Measurements from ENCODE around the gene HOXA7.

The HOXA7 gene

DNA sequence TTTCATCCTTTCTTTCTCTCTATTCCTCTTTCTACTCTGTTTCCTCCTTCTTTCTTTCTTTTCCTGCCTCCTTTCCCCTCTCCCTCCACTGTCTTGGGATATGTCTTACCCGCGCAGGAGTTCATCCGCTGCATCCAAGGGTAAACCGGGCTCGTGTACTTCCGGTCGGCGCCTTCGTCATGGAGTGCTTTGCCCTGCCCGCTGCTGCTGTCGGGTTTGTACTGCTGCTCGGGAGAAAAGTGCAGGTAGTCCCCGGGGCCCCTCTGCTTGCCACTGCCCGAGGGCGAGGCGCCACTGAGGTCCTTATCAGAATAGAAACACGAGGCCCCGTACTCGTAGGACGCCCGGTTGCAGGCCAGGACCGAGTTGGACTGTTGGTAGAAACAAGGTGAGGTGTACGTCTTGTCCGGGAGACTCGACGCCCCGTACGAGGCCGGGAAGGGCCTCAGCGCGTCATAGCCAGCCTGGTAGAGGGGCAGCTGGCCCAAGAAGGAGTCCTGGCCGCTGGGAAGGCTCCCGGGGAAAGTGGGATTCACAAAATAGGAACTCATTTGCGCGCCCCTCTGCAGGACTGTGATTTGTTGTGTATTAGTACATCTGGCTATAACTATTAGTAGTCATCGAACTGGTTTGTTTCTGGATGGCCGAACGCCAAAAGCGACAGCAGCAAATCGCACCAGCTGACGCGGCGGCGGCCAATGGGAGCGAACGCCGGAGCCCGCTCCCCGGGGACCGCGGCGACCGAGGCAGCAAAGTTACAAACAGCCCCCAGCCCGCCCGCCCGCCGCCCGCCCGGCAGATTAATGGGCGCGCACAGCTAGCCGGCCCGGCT is 9.1 kb downstream of the HOXA7 start, which contains the start of gene HOXA6:
Gene HOXA6 (minus strand): TSS at position 576 of the 832 bp plus-strand sequence. CDS start 25 bp downstream, at position 551.
- DNase-seq (ENCODE audit: low read depth): no peak

DNA sequence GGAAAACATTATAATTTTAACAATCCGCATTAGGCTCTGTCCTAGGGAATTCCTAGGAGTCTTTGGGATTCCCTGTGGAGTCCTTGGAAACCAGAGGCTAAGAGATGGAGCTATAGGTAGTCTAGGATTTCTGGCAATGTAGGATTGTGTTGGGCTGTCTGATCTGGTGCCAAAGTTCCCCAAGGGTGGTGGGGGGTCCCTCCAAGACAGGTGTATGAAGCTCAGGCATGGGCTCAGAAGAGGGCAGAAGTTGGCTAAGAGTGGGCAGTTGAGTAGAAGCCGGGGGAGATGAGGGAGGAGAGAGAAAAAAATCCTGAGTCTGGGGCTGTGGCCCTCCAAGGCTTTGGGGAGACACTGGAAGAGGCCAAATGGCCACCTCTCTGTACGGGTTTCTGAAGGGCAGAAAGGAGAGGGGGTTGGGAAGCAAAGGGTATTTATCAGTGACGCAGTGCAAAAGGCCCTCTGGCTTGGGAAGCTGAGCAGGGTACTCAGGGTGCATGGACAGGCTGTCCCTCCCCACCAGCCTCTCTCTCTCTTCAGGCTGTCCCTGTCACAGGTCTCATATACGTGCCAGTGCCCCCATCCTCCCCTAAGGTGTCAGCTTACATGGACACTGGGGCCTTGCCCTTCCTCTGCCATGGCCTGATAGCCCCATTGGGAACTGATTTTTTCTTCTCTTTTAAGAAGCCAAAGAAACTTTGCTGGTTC is 9.8 kb downstream of the HOXA7 start:
- DNase-seq (ENCODE audit: low read depth): no peak

DNA sequence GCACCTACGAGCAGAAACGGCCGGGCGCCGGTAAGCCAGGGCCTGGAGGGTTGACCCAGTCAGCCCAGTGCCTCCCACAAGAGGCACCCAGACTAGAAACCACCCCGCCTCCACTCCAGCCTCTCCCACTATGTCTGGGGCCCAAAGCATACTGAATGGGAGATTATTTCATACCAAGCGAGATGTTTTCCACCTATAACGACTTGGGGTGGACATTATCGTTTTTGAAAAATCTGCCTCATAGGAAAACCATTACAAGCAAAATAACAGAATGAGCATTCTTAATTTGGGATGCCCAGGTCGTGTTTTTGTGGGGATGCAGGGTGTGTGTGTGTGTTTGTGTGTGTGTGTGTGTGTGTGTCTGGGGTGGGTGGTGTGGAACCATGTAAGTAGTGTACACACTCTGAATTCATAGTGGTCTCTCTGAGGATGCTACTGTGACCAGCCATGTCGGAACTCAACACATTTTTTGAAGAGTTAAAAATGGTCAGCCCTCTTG is 10.5 kb downstream of the HOXA7 start:
- no peak for DNase-seq (ENCODE audit: low read depth)

DNA sequence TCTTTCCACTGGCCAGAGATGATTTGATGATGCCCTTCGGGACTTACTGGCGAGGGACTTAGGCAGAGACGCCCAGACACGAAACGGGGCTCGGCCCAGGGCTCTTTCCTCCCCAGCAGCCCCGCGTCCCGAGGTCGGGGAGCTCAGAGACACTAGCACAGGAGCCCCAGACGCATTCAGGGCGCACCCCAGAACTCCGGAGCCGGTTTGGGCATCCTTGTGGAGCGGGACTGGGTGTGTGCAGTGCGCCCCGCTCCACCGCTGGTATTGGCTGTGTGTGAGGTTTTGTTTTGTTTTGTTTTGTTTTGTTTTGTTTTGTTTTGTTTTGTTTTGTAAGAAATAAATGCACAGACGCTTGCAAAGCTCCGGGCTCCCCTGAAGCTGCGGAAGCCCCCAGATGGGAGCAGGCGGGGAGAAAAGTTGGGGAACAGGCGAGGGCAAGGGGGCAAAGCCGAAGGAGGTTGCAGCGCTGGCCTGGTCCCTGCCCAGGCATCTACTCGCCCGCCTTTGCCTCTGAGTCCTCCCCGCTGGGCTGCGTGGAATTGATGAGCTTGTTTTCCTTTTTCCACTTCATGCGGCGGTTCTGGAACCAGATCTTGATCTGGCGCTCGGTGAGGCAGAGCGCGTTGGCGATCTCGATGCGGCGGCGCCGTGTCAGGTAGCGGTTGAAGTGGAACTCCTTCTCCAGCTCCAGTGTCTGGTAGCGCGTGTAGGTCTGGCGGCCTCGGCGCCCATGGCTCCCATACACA is 11.1 kb downstream of the HOXA7 start:
- no peak for DNase-seq (ENCODE audit: low read depth)

- no peak for DNase-seq (ENCODE audit: low read depth)
Measured at GRCh38 chr7:27144781-27145164, 11.7 kb downstream of the HOXA7 start.

DNA sequence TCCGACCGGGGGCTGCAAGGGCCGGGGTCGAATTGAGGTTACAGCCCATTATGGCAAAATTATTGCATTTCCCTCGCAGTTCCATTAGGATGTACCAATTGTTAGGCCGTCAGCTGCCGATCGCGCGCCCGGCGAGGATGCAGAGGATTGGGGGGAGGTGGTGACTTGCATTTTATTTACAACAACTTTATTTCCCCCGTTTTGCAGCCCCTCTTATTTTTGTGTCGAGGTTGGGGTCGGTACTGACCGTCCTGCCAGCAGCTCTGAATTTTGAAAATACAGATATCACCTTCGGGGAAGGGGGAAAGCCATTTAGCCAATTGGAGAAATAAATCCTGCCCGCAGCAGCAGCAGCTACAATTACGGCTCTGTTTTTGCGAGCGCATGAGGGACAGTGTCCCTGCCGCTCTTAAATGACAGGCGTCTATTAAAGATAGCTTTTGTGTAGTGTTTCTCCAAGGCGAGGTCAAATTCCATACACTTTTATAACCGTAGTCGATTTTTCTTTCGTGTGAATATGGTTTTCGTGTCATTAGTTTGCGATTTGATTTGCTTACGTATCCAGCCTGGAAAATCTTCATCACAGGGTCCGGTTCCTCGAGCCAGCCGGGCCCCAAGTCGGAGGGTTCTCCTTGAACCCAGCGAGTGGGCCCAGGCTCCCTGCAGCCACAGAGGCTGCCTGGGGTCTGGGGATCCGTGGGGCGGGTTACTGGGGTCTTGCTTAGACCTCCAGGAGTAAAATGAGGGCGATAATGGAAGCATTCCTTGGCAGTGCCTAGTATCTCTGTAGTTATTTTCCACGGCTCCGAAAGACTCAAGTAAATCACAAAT is 12.3 kb downstream of the HOXA7 start:
- DNase-seq (ENCODE audit: low read depth): no peak

GRCh38 chr7:27143023-27143949 is 13.2 kb downstream of the HOXA7 start, which contains the start of gene HOXA5:
Gene HOXA5, minus strand, starts transcription at chr7:27143681. Its CDS starts 74 bp downstream, at chr7:27143607.
- DNase-seq (ENCODE audit: low read depth): no peak

DNA sequence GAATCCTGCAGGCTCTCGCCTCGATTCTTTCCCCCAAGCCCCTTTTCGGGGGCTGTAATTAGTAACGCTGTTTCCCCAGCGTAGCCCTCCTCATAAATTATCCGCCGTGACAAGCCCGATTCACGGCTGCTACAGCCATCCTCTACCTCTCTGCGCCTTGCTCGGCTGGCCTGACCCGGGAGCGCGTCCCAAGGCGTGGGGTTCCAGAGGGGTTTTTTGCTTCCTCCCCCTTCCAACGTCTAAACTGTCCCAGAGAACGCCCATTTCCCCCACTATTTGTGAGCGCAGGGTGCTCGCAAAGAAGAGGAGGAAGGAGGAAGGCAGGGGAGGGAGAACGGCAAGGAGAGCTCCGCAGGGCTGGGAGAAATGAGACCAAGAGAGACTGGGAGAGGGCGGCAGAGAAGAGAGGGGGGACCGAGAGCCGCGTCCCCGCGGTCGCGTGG is 13.9 kb downstream of the HOXA7 start:
- DNase-seq (ENCODE audit: low read depth): no peak

- no peak for DNase-seq (ENCODE audit: low read depth)
Measured at GRCh38 chr7:27141923-27142579, 14.4 kb downstream of the HOXA7 start.

DNA sequence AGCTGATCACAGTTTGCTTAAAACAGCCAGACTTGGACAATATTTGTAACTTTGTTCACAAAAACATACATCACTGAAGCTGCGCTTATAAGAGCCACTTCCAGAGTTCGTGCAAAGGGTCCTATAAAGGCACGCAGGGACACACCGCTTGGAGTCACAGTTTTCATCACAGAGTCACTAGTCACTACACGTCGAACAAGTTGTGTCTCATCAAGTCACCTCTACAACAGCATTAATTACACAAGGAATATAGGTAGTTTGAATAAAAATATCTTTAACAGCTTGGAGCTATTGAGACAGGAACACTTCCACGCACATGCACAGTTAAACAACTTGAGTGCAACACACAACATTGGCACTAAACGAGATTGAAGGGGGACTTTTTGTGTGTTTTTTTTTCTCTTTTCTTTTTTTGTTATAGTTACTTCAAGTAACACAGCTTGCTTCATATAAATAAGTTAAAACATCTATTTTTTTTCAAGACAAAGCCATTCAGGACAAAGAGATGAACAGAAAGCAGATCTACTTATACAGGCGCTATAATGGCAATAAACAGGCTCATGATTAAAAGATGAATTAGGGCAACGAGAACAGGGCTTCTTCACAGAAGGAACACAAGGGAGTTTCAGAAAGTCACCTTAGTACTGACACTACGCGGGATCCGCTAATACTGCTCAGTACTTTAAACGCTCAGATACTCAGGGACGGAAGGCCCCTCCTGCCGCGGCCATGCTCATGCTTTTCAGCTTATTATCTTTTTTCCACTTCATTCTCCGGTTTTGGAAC is 15.1 kb downstream of the HOXA7 start:
- no peak for DNase-seq (ENCODE audit: low read depth)

- no peak for DNase-seq (ENCODE audit: low read depth)
Measured at GRCh38 chr7:27140126-27140857, 16.2 kb downstream of the HOXA7 start.

GRCh38 chr7:27139334-27140125 is 16.9 kb downstream of the HOXA7 start:
- DNase-seq (ENCODE audit: low read depth): no peak

DNA sequence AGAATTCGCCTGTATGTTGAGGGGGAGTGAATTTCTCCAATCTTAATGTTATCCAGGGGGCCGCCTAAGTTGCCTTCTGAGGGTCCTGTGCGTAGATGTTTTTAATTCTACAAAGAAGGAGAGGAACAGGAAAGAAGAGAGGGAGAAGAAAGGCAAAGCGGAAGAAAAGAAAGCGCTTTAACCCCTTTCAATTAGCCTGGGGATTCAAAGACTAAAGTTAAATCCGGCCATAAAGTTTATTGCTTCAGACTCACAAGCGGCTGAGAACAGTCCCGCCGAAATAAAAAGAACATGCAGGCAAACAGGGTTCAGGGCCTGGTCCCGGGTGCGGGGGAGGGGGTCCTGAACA is 17.5 kb downstream of the HOXA7 start:
- DNase-seq (ENCODE audit: low read depth): no peak

- DNase-seq (ENCODE audit: low read depth): no peak
Measured at GRCh38 chr7:27138472-27138871, 18.0 kb downstream of the HOXA7 start.

GRCh38 chr7:27137640-27138315 is 18.7 kb downstream of the HOXA7 start:
- DNase-seq (ENCODE audit: low read depth): no peak

- no peak for DNase-seq (ENCODE audit: low read depth)
Measured at GRCh38 chr7:27134392-27134791, 22.1 kb downstream of the HOXA7 start.
